DOHH2 (cell line): ENCODE measurements around the gene ANKRD30A.

ENCODE experiments used
- CTCF ChIP-seq: fragments of 200-600 bp; sonication (generic); IDR thresholded peaks from one replicate; pipeline ENCODE4 v1.5.1; 2014; ENCODE audit warnings: antibody characterized with exemption, mild to moderate bottlenecking, low read depth, low read length; ENCODE audit not compliant: poor library complexity, severe bottlenecking
- EZH2phosphoT487 ChIP-seq: fragments of 200-600 bp; sonication (generic); IDR thresholded peaks from 2 replicates; pipeline ENCODE4 v1.6.1; 2017; ENCODE audit warnings: borderline replicate concordance, mild to moderate bottlenecking, antibody characterized with exemption, low read length, moderate library complexity, mixed read lengths

GRCh38 chr10:37226524-37226923 lies 101.1 kb downstream of the ANKRD30A start:
- TF ChIP-seq CTCF: no peak
- no peak for TF ChIP-seq EZH2phosphoT487
